Type B pancreatic cell (in vitro differentiated cells): Measurements from ENCODE around the gene ACADM. TPM values are rescaled to one million over a fixed set of nuclear protein-coding genes. Genes with fewer than 3 reads are reported as not detected.

Source experiments
- DNase-seq: peaks from one replicate; pipeline ENCODE4 v3.0.0; 2021; ENCODE audit warnings: mixed read lengths; ENCODE audit not compliant: unreplicated experiment; ENCODE audit errors: extremely low spot score
- H3K27ac Mint-ChIP-seq: 2 replicates; pipeline ENCODE4 v1.8.0; 2021; ENCODE audit warnings: mild to moderate bottlenecking, mixed read lengths
- H3K27me3 Mint-ChIP-seq: 2 replicates; pipeline ENCODE4 v1.8.0; 2021; ENCODE audit warnings: mixed read lengths
- H3K36me3 Mint-ChIP-seq: 2 replicates; pipeline ENCODE4 v1.8.0; 2021; ENCODE audit warnings: mixed read lengths
- H3K4me1 Mint-ChIP-seq: one replicate; pipeline ENCODE4 v1.8.0; 2021; ENCODE audit warnings: mixed read lengths; ENCODE audit not compliant: unreplicated experiment
- H3K4me3 Mint-ChIP-seq: 2 replicates; pipeline ENCODE4 v1.8.0; 2021; ENCODE audit warnings: mild to moderate bottlenecking, mixed read lengths
- H3K9me3 Mint-ChIP-seq: 2 replicates; pipeline ENCODE4 v1.8.0; 2021; ENCODE audit warnings: mixed read lengths
- total RNA-seq: library from RNA; stranded (reverse); gene quantifications from 2 replicates; pipeline ENCODE4 v1.2.1, GENCODE V29; 2021; ENCODE audit warnings: low replicate concordance
- TF ChIP-seq, protein P1 (sequence below): fragments of 200-600 bp; sonication (generic); conservative IDR thresholded peaks from 2 replicates; pipeline ENCODE4 v1.5.0; 2021; ENCODE audit warnings: antibody characterized with exemption, mild to moderate bottlenecking

Gene ACADM
- total RNA-seq, 1 donor from 2014 or later: 58.3 TPM

DNA sequence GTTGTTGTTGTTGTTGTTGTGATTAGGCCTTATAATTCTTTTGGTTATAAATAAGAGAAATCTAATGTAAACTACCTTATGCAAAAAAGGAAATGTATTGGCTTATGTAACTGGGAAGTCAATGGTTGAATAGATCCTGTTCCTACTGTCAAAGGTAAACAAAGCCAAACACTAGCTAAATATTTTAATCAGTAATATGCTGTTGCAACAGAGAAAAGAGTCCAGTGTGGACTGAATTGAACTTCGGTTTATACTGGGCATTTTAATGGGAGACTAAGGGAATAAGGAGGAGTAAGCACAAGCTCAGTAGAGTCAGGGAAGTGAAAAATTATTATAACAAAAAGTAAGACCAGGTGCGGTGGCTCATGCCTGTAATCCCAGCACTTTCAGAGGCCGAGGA, 87.6 kb downstream of the ACADM start:
- Mint-ChIP-seq H3K9me3 (no peaks in the 10 kb centered on the region), H3K4me1 (no peaks in the 10 kb centered on the region), H3K4me3 (no peak overlapping the region), H3K36me3 (no peaks in the 10 kb centered on the region), H3K27me3 (no peaks in the 10 kb centered on the region), H3K27ac (no peak overlapping the region)
- TF ChIP-seq, protein P1, sequence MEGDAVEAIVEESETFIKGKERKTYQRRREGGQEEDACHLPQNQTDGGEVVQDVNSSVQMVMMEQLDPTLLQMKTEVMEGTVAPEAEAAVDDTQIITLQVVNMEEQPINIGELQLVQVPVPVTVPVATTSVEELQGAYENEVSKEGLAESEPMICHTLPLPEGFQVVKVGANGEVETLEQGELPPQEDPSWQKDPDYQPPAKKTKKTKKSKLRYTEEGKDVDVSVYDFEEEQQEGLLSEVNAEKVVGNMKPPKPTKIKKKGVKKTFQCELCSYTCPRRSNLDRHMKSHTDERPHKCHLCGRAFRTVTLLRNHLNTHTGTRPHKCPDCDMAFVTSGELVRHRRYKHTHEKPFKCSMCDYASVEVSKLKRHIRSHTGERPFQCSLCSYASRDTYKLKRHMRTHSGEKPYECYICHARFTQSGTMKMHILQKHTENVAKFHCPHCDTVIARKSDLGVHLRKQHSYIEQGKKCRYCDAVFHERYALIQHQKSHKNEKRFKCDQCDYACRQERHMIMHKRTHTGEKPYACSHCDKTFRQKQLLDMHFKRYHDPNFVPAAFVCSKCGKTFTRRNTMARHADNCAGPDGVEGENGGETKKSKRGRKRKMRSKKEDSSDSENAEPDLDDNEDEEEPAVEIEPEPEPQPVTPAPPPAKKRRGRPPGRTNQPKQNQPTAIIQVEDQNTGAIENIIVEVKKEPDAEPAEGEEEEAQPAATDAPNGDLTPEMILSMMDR: no peak
- DNase-seq: no peak

Other genes with a start within 250 kb of the ACADM start
- gene SLC44A5, start 113.6 kb upstream of the ACADM start, total RNA-seq: 1.3 and 2.4 TPM in 2 replicates
- 88.6 and 90.5 TPM in 2 replicates for gene RABGGTB, start 61.5 kb downstream of the ACADM start, total RNA-seq
- gene MSH4, start 72.2 kb downstream of the ACADM start, total RNA-seq: 0.58 and 0.64 TPM in 2 replicates
- not detected in 2 replicates for gene ASB17, start 207.7 kb downstream of the ACADM start, total RNA-seq